ENCODE data around the gene ZNF426. TPM values are rescaled to one million over a fixed set of nuclear protein-coding genes. Genes with fewer than 3 reads are reported as not detected.

The ZNF426 gene
- total RNA-seq, 1 experiment from 2014 or later: 18.1 TPM

GRCh38 chr19:9485140-9485539, 53.3 kb downstream of the ZNF426 start:
- CTCF ChIA-PET: no interaction called here
- no peak for DNase-seq (ENCODE audit: low spot score)
- intact Hi-C loops (cut with micrococcal nuclease; ENCODE audit: unreplicated experiment): no loop called here
- POLR2A ChIA-PET (ENCODE audit: low non-redundant PET): no interaction called here
- Histone ChIP-seq H3K27ac (ENCODE audit: low read depth, low read length, poor library complexity, severe bottlenecking) (no peak overlapping the region), H3K9me3 (ENCODE audit: low read depth, low read length, poor library complexity, severe bottlenecking) (peaks cover 32% of the 10 kb centered on the region), H3K4me3 (ENCODE audit: low read depth, low read length, poor library complexity, severe bottlenecking) (no peak overlapping the region), H3K4me1 (ENCODE audit: insufficient read depth, low read length, poor library complexity, severe bottlenecking) (no peaks in the 10 kb centered on the region), H3K27me3 (replicated peaks; ENCODE audit: insufficient read depth, low read depth, low read length, poor library complexity) (no peaks in the 10 kb centered on the region), H3K36me3 (ENCODE audit: insufficient read depth, low read length, poor library complexity, severe bottlenecking) (no peaks in the 10 kb centered on the region)
- no TSS peak for BruUV-seq (replicated peaks)
- no peak for TF ChIP-seq CTCF (conservative IDR thresholded peaks at IDR 0.05; ENCODE audit: low read depth, low read length)
- no peak for TF ChIP-seq EZH2 (IDR thresholded peaks at IDR 0.05; ENCODE audit: borderline replicate concordance, low read depth, low read length, poor library complexity, severe bottlenecking)

DNA sequence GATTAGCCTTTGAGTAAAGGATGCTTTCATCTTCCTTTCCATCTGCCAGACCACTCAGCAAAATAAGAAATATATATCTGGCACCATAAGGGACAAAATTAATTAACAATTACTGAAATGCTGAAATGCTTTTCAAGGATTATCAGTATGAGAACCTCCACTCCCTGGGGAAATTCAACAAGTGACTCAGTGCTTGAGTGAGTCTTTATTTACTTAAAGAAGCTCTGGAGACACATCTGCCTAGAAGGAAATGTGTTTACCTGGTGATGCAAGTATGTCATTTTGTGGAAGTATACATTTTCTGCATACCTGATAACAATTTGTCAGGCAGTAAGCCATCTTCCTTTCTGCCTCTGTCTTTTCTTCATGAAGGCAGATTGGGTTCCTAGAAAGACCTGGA, 63.5 kb downstream of the ZNF426 start:
- BruUV-seq (replicated peaks): no TSS peak
- Histone ChIP-seq H3K27me3 (replicated peaks; ENCODE audit: insufficient read depth, low read depth, low read length, poor library complexity) (no peaks in the 10 kb centered on the region), H3K4me3 (ENCODE audit: low read depth, low read length, poor library complexity, severe bottlenecking) (no peak overlapping the region), H3K9me3 (ENCODE audit: low read depth, low read length, poor library complexity, severe bottlenecking) (peaks cover 34% of the 10 kb centered on the region), H3K27ac (ENCODE audit: low read depth, low read length, poor library complexity, severe bottlenecking) (no peak overlapping the region), H3K4me1 (ENCODE audit: insufficient read depth, low read length, poor library complexity, severe bottlenecking) (no peaks in the 10 kb centered on the region), H3K36me3 (ENCODE audit: insufficient read depth, low read length, poor library complexity, severe bottlenecking) (peaks cover 9% of the 10 kb centered on the region)
- intact Hi-C loops (cut with micrococcal nuclease; ENCODE audit: unreplicated experiment): no loop called here
- DNase-seq (ENCODE audit: low spot score): no peak
- TF ChIP-seq EZH2 (IDR thresholded peaks at IDR 0.05; ENCODE audit: borderline replicate concordance, low read depth, low read length, poor library complexity, severe bottlenecking): no peak
- TF ChIP-seq CTCF (conservative IDR thresholded peaks at IDR 0.05; ENCODE audit: low read depth, low read length): no peak
- CTCF ChIA-PET: no interaction called here
- POLR2A ChIA-PET (ENCODE audit: low non-redundant PET): no interaction called here

Other genes with a start within 250 kb of the ZNF426 start
- 5.5 and 6.6 TPM in 2 replicates for gene ZNF699, start 228.8 kb downstream of the ZNF426 start, total RNA-seq (2021)
- 12.3 and 17.2 TPM in 2 replicates for gene ZNF559, start 214.5 kb downstream of the ZNF426 start, total RNA-seq (2021)
- 2.7 and 3.8 TPM in 2 replicates for gene ZNF177, start 175.6 kb downstream of the ZNF426 start, total RNA-seq (2021)
- 17.8 and 25.6 TPM in 2 replicates for gene ZNF266, start 103.1 kb downstream of the ZNF426 start, total RNA-seq (2021)
- gene ZNF560, start 40.0 kb downstream of the ZNF426 start, total RNA-seq (2021): 5.7 and 8.0 TPM in 2 replicates
- 59.9 and 65.6 TPM in 2 replicates for gene ZNF121, start 45.9 kb upstream of the ZNF426 start, total RNA-seq (2021)
- gene ZNF561, start 82.6 kb upstream of the ZNF426 start, total RNA-seq (2021): 37.7 and 38.2 TPM in 2 replicates
- 35.9 and 42.3 TPM in 2 replicates for gene ZNF562, start 136.5 kb upstream of the ZNF426 start, total RNA-seq (2021)
- gene ZNF846, start 230.1 kb upstream of the ZNF426 start, total RNA-seq (2021): 3.9 and 7.7 TPM in 2 replicates